Measurements from ENCODE around the gene CTSS. TPM values are rescaled to one million over a fixed set of nuclear protein-coding genes. Genes with fewer than 3 reads are reported as not detected.

CTSS gene
- total and polyA plus RNA-seq, 2 experiments from 2014 or later = not detected

DNA sequence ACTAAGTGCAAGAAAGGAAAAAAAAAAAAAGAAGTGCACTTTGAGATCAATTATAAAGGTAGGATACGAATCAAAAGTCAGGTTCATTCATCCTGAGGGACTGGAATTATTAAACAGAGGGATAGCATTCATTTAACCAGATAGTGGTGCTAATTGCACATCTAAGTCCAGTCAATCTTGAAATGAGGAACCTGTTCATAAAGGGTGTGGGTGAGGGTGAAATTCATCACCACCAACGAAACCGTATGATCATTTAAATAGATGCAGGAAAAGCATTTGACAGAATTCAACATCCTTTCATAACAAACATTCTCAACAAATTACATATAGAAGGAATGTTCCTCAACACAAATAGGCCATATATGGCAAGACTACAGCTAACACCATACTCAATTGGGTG lies 5.6 kb downstream of the CTSS start:
- Histone ChIP-seq H3K4me2 (no peak overlapping the region), H3K27me3 (ENCODE audit: insufficient read depth) (no peaks in the 10 kb centered on the region), H3K36me3 (ENCODE audit: insufficient read depth) (no peaks in the 10 kb centered on the region), H2AFZ (no peak overlapping the region), H3F3A (replicated peaks; ENCODE audit: low read depth) (no peaks in the 10 kb centered on the region), H3K27ac (ENCODE audit: low read depth) (no peak overlapping the region), H3K4me1 (ENCODE audit: insufficient read depth) (no peaks in the 10 kb centered on the region), H4K20me1 (replicated peaks; ENCODE audit: insufficient read depth) (no peaks in the 10 kb centered on the region), H3K4me3 (no peak overlapping the region), H3K9me2 (ENCODE audit: insufficient read depth) (no peaks in the 10 kb centered on the region; the same call in 1 of the 2 replicates), H3K79me2 (replicated peaks; ENCODE audit: insufficient read depth) (no peaks in the 10 kb centered on the region)
- Mint-ChIP-seq H3K9me3 (peaks cover 6% of the 10 kb centered on the region), H3K36me3 (ENCODE audit: low read depth) (peaks cover 5% of the 10 kb centered on the region; the same call in 1 of the 3 replicates), H3K4me1 (no peaks in the 10 kb centered on the region), H3K4me3 (no peak overlapping the region), H3K27ac (no peak overlapping the region), H3K27me3 (ENCODE audit: insufficient read depth, low read depth, poor library complexity) (no peaks in the 10 kb centered on the region)
- ATAC-seq = no peak
- DNase-seq (ENCODE audit: low spot score) = no peak
- TF ChIP-seq, protein P1, sequence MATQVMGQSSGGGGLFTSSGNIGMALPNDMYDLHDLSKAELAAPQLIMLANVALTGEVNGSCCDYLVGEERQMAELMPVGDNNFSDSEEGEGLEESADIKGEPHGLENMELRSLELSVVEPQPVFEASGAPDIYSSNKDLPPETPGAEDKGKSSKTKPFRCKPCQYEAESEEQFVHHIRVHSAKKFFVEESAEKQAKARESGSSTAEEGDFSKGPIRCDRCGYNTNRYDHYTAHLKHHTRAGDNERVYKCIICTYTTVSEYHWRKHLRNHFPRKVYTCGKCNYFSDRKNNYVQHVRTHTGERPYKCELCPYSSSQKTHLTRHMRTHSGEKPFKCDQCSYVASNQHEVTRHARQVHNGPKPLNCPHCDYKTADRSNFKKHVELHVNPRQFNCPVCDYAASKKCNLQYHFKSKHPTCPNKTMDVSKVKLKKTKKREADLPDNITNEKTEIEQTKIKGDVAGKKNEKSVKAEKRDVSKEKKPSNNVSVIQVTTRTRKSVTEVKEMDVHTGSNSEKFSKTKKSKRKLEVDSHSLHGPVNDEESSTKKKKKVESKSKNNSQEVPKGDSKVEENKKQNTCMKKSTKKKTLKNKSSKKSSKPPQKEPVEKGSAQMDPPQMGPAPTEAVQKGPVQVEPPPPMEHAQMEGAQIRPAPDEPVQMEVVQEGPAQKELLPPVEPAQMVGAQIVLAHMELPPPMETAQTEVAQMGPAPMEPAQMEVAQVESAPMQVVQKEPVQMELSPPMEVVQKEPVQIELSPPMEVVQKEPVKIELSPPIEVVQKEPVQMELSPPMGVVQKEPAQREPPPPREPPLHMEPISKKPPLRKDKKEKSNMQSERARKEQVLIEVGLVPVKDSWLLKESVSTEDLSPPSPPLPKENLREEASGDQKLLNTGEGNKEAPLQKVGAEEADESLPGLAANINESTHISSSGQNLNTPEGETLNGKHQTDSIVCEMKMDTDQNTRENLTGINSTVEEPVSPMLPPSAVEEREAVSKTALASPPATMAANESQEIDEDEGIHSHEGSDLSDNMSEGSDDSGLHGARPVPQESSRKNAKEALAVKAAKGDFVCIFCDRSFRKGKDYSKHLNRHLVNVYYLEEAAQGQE (IDR thresholded peaks at IDR 0.05; ENCODE audit: unreplicated experiment) = no peak
- TF ChIP-seq STAT1 (IDR thresholded peaks at IDR 0.05; ENCODE audit: unreplicated experiment) (no peak), NANOG (IDR thresholded peaks at IDR 0.05; ENCODE audit: borderline replicate concordance) (no peak), ZNF114 (CRISPR knock-in tag; IDR thresholded peaks at IDR 0.05) (no peak), EZH2 (IDR thresholded peaks at IDR 0.05; ENCODE audit: low read depth, unreplicated experiment) (no peak), ZNF331 (CRISPR knock-in tag; IDR thresholded peaks at IDR 0.05; ENCODE audit: low read depth) (no peak), POLR2AphosphoS5 (IDR thresholded peaks at IDR 0.05; ENCODE audit: low read depth) (no peak)
- TF ChIP-seq, protein P2, sequence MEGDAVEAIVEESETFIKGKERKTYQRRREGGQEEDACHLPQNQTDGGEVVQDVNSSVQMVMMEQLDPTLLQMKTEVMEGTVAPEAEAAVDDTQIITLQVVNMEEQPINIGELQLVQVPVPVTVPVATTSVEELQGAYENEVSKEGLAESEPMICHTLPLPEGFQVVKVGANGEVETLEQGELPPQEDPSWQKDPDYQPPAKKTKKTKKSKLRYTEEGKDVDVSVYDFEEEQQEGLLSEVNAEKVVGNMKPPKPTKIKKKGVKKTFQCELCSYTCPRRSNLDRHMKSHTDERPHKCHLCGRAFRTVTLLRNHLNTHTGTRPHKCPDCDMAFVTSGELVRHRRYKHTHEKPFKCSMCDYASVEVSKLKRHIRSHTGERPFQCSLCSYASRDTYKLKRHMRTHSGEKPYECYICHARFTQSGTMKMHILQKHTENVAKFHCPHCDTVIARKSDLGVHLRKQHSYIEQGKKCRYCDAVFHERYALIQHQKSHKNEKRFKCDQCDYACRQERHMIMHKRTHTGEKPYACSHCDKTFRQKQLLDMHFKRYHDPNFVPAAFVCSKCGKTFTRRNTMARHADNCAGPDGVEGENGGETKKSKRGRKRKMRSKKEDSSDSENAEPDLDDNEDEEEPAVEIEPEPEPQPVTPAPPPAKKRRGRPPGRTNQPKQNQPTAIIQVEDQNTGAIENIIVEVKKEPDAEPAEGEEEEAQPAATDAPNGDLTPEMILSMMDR (conservative IDR thresholded peaks at IDR 0.05; ENCODE audit: low read depth in 2 of 2) = no peak

DNA sequence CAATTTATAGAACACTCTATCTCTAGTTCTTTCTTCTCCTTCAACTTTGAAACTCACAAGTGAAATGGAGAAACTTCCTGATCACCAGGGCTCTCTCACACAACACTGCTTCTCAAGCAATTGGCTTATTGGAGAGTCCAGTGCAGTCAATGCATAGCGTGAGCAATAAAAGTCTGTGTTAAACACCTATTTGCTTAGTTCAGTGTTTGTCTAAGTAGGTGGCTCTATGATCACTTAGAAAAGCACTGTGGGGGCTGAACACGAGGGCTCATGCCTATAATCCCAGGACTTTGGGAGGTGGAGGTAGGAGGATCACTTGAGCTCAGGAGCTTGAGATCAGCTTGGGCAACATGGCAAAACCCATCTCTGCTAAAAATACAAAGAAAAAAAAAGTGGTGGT lies 12.2 kb downstream of the CTSS start:
- Mint-ChIP-seq H3K4me3 (no peak overlapping the region), H3K9me3 (no peaks in the 10 kb centered on the region), H3K4me1 (peaks cover 2% of the 10 kb centered on the region; the same call in 1 of the 3 replicates), H3K27ac (no peak overlapping the region), H3K36me3 (ENCODE audit: low read depth) (no peaks in the 10 kb centered on the region), H3K27me3 (ENCODE audit: insufficient read depth, low read depth, poor library complexity) (no peaks in the 10 kb centered on the region)
- H3K36me3 ChIP-seq (ENCODE audit: insufficient read depth) = no peaks in the 10 kb centered on the region
- no peak overlapping the region for H3K27ac ChIP-seq (ENCODE audit: low read depth)
- H3K4me3 ChIP-seq = no peak overlapping the region
- no peaks in the 10 kb centered on the region for H3K79me2 ChIP-seq (replicated peaks; ENCODE audit: insufficient read depth)
- no peaks in the 10 kb centered on the region for H3F3A ChIP-seq (replicated peaks; ENCODE audit: low read depth)
- H3K27me3 ChIP-seq (ENCODE audit: insufficient read depth) = no peaks in the 10 kb centered on the region
- no peak overlapping the region for H3K4me2 ChIP-seq
- H4K20me1 ChIP-seq (replicated peaks; ENCODE audit: insufficient read depth) = no peaks in the 10 kb centered on the region
- ATAC-seq = no peak
- no peaks in the 10 kb centered on the region for H3K4me1 ChIP-seq (ENCODE audit: insufficient read depth)
- peak overlapping the region; percentile 80 for H2AFZ ChIP-seq
- no peak for DNase-seq (ENCODE audit: low spot score)
- no peaks in the 10 kb centered on the region; the same call in 1 of the 2 replicates for H3K9me2 ChIP-seq (ENCODE audit: insufficient read depth)
- TF ChIP-seq ZNF114 (CRISPR knock-in tag; IDR thresholded peaks at IDR 0.05) (no peak), ZNF331 (CRISPR knock-in tag; IDR thresholded peaks at IDR 0.05; ENCODE audit: low read depth) (no peak), POLR2AphosphoS5 (IDR thresholded peaks at IDR 0.05; ENCODE audit: low read depth) (no peak), JUNB (IDR thresholded peaks at IDR 0.05; ENCODE audit: unreplicated experiment) (no peak)
- TF ChIP-seq, protein P2 (conservative IDR thresholded peaks at IDR 0.05; ENCODE audit: low read depth in 2 of 2) = no peak
- TF ChIP-seq, protein P1 (IDR thresholded peaks at IDR 0.05; ENCODE audit: unreplicated experiment) = no peak

Measured in GM23338 (cell line).